GM12878 (cell line): Measurements from ENCODE around the gene FBXL2. TPM values are rescaled to one million over a fixed set of nuclear protein-coding genes. Genes with fewer than 3 reads are reported as not detected.

Source experiments
- ATAC-seq: fragments of 200-7000 bp; cut with Tn5 transposase; 3 replicates; pipeline ENCODE4 v1.9.1; 2020; ENCODE audit warnings: mild to moderate bottlenecking, moderate library complexity
- BruUV-seq: library from RNA; stranded (reverse); fragments of 400-500 nt; replicated peaks from 2 replicates; lab custom pipeline; 2021; lab: Mats Ljungman, UMichigan
- CTCF ChIA-PET: fragments of 300-600 bp; sonication (Branson Sonifier 250); formaldehyde crosslinking; extraction: SDS; loops from one replicate; lab custom pipeline; 2021; ENCODE audit warnings: inconsistent platforms; lab: Yijun Ruan, JAX
- POLR2A ChIA-PET: fragments of 350-600 bp; formaldehyde crosslinking; extraction: SDS; loops from one replicate; lab custom pipeline; 2021; ENCODE audit warnings: inconsistent platforms; lab: Charles Lee
- RAD21 ChIA-PET: fragments of 300-600 bp; sonication (Branson Sonifier 250); formaldehyde crosslinking; loops from one replicate; lab custom pipeline; 2023; ENCODE audit warnings: antibody characterized with exemption; ENCODE audit not compliant: unreplicated experiment; lab: Charles Lee
- SMC1A ChIA-PET: fragments of 300-600 bp; sonication (Branson Sonifier 250); formaldehyde crosslinking; loops from one replicate; lab custom pipeline; 2023; ENCODE audit not compliant: unreplicated experiment, uncharacterized antibody; lab: Charles Lee
- DNase-seq: peaks from one replicate; pipeline ENCODE4 v3.0.0-alpha.2; 2011; ENCODE audit warnings: low read depth, low spot score
- FAIRE-seq: peaks from 3 replicates; lab custom pipeline; 2011; peaks lifted over from hg19 to GRCh38; lab: Jason Lieb, UNC
- H2AFZ ChIP-seq: 2 replicates; pipeline ENCODE4 v1.6.0; 2011; ENCODE audit warnings: low read depth, low read length, control low read depth; ENCODE audit not compliant: control insufficient read depth
- H3K27ac ChIP-seq: 2 replicates; pipeline ENCODE4 v1.5.1; 2011; ENCODE audit warnings: control low read depth; ENCODE audit not compliant: control insufficient read depth, insufficient read depth
- H3K27me3 ChIP-seq, 2 experiments: replicated peaks in 1 of 2; 2 replicates each; pipeline versions ENCODE4 v1.6.0 to v1.6.1; 2011; ENCODE audit warnings: low read length in 1 of 2; ENCODE audit not compliant: control insufficient read depth in 2 of 2, insufficient read depth in 2 of 2
- H3K36me3 ChIP-seq, 2 experiments: 2 replicates each; pipeline ENCODE4 v1.5.1; 2011; ENCODE audit warnings: low read length in 1 of 2; ENCODE audit not compliant: control insufficient read depth in 2 of 2, insufficient read depth in 2 of 2
- H3K4me1 ChIP-seq: 2 replicates; pipeline ENCODE4 v1.6.1; 2011; ENCODE audit warnings: mild to moderate bottlenecking, low read length, moderate library complexity, mixed read lengths; ENCODE audit not compliant: control insufficient read depth, insufficient read depth
- H3K4me2 ChIP-seq: 2 replicates; pipeline ENCODE4 v1.6.0; 2011; ENCODE audit warnings: control low read depth; ENCODE audit not compliant: control insufficient read depth, insufficient read depth
- H3K4me3 ChIP-seq: fragments of 200-600 bp; sonication (generic); 2 replicates; pipeline ENCODE4 v1.5.1; 2016
- H3K79me2 ChIP-seq: 2 replicates; pipeline ENCODE4 v1.6.0; 2011; ENCODE audit warnings: low read length; ENCODE audit not compliant: control insufficient read depth, insufficient read depth
- H3K9ac ChIP-seq: 2 replicates; pipeline ENCODE4 v1.8.0; 2011; ENCODE audit warnings: low read length, control low read depth, mixed read lengths; ENCODE audit not compliant: control insufficient read depth, insufficient read depth
- H3K9me3 ChIP-seq: replicated peaks from 3 replicates; pipeline ENCODE4 v1.5.1; 2011; ENCODE audit warnings: mild to moderate bottlenecking, low read length; ENCODE audit not compliant: control insufficient read depth, insufficient read depth
- H4K20me1 ChIP-seq: 2 replicates; pipeline ENCODE4 v1.6.0; 2011; ENCODE audit not compliant: control insufficient read depth, insufficient read depth
- DPF2 ChIP-seq: fragments of 450-650 bp; IDR thresholded peaks from 2 replicates; pipeline ENCODE4 v1.6.1; 2017; ENCODE audit warnings: mild to moderate bottlenecking
- EZH2 ChIP-seq: IDR thresholded peaks from 2 replicates; pipeline ENCODE4 v1.6.1; 2012; ENCODE audit warnings: low read depth, mild to moderate bottlenecking, control low read depth, inconsistent platforms, low read length, borderline replicate concordance; ENCODE audit not compliant: control insufficient read depth
- HDAC2 ChIP-seq: fragments of 200-600 bp; sonication (generic); IDR thresholded peaks from 2 replicates; pipeline ENCODE4 v1.6.1; 2017
- MXI1 ChIP-seq: fragments of 150-350 bp; IDR thresholded peaks from 2 replicates; pipeline ENCODE4 v1.6.1; 2011; ENCODE audit warnings: low read depth, mild to moderate bottlenecking, inconsistent platforms, low read length, improper control_type of control experiment
- NBN ChIP-seq: fragments of 450-650 bp; IDR thresholded peaks from 2 replicates; pipeline ENCODE4 v1.6.1; 2016
- RCOR1 ChIP-seq: conservative IDR thresholded peaks from 2 replicates; pipeline ENCODE4 v1.6.1; 2012; ENCODE audit warnings: low read depth, low read length, improper control_type of control experiment
- WGBS: methylation state at CpG from one replicate; pipeline ENCODE4 v1.1.6; 2016; ENCODE audit warnings: low lambda C conversion rate; ENCODE audit not compliant: insufficient replicate concordance, insufficient coverage; ENCODE audit errors: missing lambda C conversion rate; 5-methylcytosine and 5-hydroxymethylcytosine counted together
- in situ Hi-C: fragments of 300-500 bp; cut with MboI; formaldehyde crosslinking; loops from 9 replicates; pipeline ENCODE4 v1.14.3; 2018; ENCODE audit warnings: mixed read lengths
- intact Hi-C: fragments of 100-400 bp; cut with micrococcal nuclease; formaldehyde crosslinking; loops from one replicate; pipeline ENCODE4 v1.14.2; 2022; ENCODE audit not compliant: unreplicated experiment
- polyA plus RNA-seq, 11 experiments: library from polyadenylated mRNA; depleted of rRNA in 4 of 11; unstranded in 6 of 11; stranded (reverse) in 5 of 11; fragments of >200 nt; fragmentation: Nextera tagmentation in 4 of 11; fragmentation: Illumina TruSeq in 1 of 11; extraction: Ambion mirVana in 4 of 11; extraction: Trizol in 1 of 11; gene quantifications; 1 replicate in 1 of 11; 2 replicates in 10 of 11; pipeline versions ENCODE4 v1.2.1 to v1.2.3, GENCODE V29; 2011 to 2016; ENCODE audit warnings: inconsistent platforms in 2 of 11, missing spikeins in 2 of 11, low read depth in 1 of 11
- total RNA-seq, 4 experiments: library from RNA; depleted of rRNA in 3 of 4; stranded (reverse); fragments of >200 nt in 3 of 4; fragmentation: Illumina TruSeq in 1 of 4; extraction: Trizol in 1 of 4; gene quantifications; 2 replicates each; pipeline versions ENCODE4 v1.2.1 to v1.2.3, GENCODE V29; 2013 to 2021
- TF ChIP-seq, protein P1 (sequence below): fragments of 450-650 bp; formaldehyde crosslinking; IDR thresholded peaks from 2 replicates; pipeline ENCODE4 v1.5.0; 2022; ENCODE audit warnings: mild to moderate bottlenecking, missing genetic modification characterization
- TF ChIP-seq, protein P2 (sequence below): IDR thresholded peaks from 2 replicates; pipeline ENCODE4 v1.6.1; 2012; ENCODE audit warnings: improper control_type of control experiment, low read depth, low read length; ENCODE audit not compliant: insufficient replicate concordance

Gene FBXL2
- total and polyA plus RNA-seq, 10 of the 15 experiments (the other 5 are each of a cell fraction or from before 2014, with no cell fraction given), result 0.04 to 0.72 (median 0.15) TPM; not detected in 1

DNA sequence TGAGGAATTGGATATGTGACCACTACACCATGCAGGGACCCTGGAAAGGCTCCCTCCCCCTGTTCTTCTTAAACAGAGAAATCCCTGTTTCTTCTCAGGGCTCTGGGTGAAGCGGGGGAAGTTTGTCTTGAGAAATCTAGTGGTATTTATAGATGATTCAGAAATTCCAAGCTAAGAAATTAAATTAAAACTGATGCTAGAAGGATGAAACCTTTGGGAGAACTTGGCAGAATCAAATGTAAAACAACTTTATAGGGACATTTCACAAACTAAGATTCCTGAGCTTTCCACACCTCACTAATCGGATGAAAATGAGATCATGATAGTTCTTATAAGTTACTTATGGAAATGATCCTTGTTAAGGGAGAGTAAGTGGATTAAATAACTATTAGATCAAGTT, 54.2 kb downstream of the FBXL2 start:
- ChIA-PET SMC1A (no interaction called here), RAD21 (no interaction called here), POLR2A (no interaction called here), CTCF (no interaction called here)
- in situ Hi-C loops (no loop called here), intact Hi-C loops (no loop called here)
- Histone ChIP-seq H4K20me1 (no peaks in the 10 kb centered on the region), H3K79me2 (no peaks in the 10 kb centered on the region), H3K9me3 (no peaks in the 10 kb centered on the region; the same call in 2 of the 3 replicates), H3K4me1 (no peaks in the 10 kb centered on the region), H3K27ac (no peak overlapping the region), H3K36me3 (no peaks in the 10 kb centered on the region), H3K9ac (no peak overlapping the region), H3K4me3 (no peak overlapping the region), H3K27me3 (no peaks in the 10 kb centered on the region; a peak in 1 of 4 replicates), H3K4me2 (no peak overlapping the region), H2AFZ (no peak overlapping the region)
- no peak for ATAC-seq
- no peak for TF ChIP-seq RCOR1
- no peak for DNase-seq
- no peak for FAIRE-seq
- 30% methylated on average over 2 of the region's 2 CpGs for WGBS
- no TSS peak for BruUV-seq

DNA sequence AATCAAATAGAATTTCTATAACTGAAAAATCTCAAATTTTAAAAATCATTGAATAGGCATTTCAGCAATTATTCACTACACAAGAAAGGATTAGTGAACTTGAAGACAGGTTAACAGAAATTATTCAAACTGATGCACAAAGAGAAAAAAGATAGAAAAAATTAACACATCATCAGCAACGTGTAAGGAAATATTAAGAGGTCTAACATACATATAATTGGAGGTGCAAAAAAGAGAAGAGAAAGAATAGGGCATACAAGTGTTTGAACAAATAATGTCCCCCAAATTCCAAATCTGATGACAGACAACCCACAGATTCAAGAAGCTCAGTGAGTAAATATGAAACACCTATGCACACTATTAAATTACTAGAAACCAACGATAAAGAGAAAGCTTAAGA, 57.1 kb downstream of the FBXL2 start:
- FAIRE-seq, result no peak
- DNase-seq, result no peak
- Histone ChIP-seq H3K79me2 (no peaks in the 10 kb centered on the region), H3K4me1 (no peaks in the 10 kb centered on the region), H3K9ac (no peak overlapping the region), H3K4me3 (no peak overlapping the region), H3K9me3 (no peaks in the 10 kb centered on the region; the same call in 2 of the 3 replicates), H4K20me1 (no peaks in the 10 kb centered on the region), H3K27me3 (no peaks in the 10 kb centered on the region), H3K4me2 (no peak overlapping the region), H3K36me3 (no peaks in the 10 kb centered on the region), H3K27ac (no peak overlapping the region), H2AFZ (no peak overlapping the region)
- in situ Hi-C loops (no loop called here), intact Hi-C loops (no loop called here)
- POLR2A ChIA-PET, result no interaction called here
- ATAC-seq, result no peak
- SMC1A ChIA-PET, result interaction anchor here (0.7 kb wide), 1 partner anchor 203 kb away, joined by 3 read pairs; no protein-coding TSS in a partner anchor
- no TSS peak for BruUV-seq
- RAD21 ChIA-PET, result interaction anchor here (1.0 kb wide), 1 partner anchor 203 kb away, joined by 3 read pairs; no protein-coding TSS in a partner anchor
- 3% methylated on average over 2 of the region's 2 CpGs for WGBS
- CTCF ChIA-PET, result no interaction called here
- TF ChIP-seq NBN (no peak), HDAC2 (no peak), EZH2 (no peak), MXI1 (no peak), DPF2 (no peak)
- TF ChIP-seq, protein P1, sequence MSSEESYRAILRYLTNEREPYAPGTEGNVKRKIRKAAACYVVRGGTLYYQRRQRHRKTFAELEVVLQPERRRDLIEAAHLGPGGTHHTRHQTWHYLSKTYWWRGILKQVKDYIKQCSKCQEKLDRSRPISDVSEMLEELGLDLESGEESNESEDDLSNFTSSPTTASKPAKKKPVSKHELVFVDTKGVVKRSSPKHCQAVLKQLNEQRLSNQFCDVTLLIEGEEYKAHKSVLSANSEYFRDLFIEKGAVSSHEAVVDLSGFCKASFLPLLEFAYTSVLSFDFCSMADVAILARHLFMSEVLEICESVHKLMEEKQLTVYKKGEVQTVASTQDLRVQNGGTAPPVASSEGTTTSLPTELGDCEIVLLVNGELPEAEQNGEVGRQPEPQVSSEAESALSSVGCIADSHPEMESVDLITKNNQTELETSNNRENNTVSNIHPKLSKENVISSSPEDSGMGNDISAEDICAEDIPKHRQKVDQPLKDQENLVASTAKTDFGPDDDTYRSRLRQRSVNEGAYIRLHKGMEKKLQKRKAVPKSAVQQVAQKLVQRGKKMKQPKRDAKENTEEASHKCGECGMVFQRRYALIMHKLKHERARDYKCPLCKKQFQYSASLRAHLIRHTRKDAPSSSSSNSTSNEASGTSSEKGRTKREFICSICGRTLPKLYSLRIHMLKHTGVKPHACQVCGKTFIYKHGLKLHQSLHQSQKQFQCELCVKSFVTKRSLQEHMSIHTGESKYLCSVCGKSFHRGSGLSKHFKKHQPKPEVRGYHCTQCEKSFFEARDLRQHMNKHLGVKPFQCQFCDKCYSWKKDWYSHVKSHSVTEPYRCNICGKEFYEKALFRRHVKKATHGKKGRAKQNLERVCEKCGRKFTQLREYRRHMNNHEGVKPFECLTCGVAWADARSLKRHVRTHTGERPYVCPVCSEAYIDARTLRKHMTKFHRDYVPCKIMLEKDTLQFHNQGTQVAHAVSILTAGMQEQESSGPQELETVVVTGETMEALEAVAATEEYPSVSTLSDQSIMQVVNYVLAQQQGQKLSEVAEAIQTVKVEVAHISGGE (CRISPR knock-in tag), result no peak
- TF ChIP-seq, protein P2, sequence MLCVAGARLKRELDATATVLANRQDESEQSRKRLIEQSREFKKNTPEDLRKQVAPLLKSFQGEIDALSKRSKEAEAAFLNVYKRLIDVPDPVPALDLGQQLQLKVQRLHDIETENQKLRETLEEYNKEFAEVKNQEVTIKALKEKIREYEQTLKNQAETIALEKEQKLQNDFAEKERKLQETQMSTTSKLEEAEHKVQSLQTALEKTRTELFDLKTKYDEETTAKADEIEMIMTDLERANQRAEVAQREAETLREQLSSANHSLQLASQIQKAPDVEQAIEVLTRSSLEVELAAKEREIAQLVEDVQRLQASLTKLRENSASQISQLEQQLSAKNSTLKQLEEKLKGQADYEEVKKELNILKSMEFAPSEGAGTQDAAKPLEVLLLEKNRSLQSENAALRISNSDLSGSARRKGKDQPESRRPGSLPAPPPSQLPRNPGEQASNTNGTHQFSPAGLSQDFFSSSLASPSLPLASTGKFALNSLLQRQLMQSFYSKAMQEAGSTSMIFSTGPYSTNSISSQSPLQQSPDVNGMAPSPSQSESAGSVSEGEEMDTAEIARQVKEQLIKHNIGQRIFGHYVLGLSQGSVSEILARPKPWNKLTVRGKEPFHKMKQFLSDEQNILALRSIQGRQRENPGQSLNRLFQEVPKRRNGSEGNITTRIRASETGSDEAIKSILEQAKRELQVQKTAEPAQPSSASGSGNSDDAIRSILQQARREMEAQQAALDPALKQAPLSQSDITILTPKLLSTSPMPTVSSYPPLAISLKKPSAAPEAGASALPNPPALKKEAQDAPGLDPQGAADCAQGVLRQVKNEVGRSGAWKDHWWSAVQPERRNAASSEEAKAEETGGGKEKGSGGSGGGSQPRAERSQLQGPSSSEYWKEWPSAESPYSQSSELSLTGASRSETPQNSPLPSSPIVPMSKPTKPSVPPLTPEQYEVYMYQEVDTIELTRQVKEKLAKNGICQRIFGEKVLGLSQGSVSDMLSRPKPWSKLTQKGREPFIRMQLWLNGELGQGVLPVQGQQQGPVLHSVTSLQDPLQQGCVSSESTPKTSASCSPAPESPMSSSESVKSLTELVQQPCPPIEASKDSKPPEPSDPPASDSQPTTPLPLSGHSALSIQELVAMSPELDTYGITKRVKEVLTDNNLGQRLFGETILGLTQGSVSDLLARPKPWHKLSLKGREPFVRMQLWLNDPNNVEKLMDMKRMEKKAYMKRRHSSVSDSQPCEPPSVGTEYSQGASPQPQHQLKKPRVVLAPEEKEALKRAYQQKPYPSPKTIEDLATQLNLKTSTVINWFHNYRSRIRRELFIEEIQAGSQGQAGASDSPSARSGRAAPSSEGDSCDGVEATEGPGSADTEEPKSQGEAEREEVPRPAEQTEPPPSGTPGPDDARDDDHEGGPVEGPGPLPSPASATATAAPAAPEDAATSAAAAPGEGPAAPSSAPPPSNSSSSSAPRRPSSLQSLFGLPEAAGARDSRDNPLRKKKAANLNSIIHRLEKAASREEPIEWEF, result no peak
